Measurements from ENCODE around the gene ADAMTSL1. TPM values are rescaled to one million over a fixed set of nuclear protein-coding genes. Genes with fewer than 3 reads are reported as not detected.

ADAMTSL1 gene
- total RNA-seq, 1 experiment from 2014 or later: 1.2 TPM

DNA sequence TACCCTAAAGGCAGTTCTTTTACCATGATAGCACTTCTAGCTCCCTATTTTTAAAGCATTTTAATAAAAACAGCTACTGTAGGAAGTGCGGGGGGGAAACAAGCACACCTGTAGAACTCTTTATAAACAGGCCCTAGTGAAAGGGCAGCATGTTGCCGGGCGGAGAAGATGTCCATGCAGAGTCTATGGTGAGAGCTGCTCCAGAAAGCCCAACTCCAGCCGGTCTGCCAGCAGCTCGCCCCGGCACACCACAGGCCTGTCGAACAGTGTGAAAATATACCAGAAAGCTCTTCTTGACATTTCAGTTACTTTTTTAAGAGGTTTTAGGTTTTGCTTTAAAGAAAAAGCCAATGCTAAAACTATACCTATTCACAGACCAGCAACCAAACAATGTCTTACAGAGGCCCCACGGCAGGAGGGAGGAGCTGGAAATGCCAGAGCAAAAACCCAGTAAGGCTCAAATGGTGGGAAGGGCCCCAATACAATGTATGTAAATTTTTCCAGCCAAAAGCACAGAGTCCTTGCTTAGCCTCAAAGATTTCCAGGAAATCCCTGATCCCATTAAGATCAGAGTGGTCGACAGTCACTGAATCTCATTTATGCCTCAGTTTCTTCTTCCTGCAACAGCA, 437.9 kb downstream of the ADAMTSL1 start:
- Histone ChIP-seq H3K9me3 (ENCODE audit: control insufficient read depth, low read depth, low read length) (no peaks in the 10 kb centered on the region), H4K8ac (replicated peaks; ENCODE audit: insufficient read length, low read depth, low read length) (no peak overlapping the region), H3K18ac (ENCODE audit: insufficient read length, low read depth, low read length) (no peak overlapping the region), H2AK5ac (ENCODE audit: insufficient read length, low read length) (no peak overlapping the region), H3K56ac (ENCODE audit: insufficient read length, low read depth, low read length) (no peak overlapping the region), H2BK15ac (ENCODE audit: low read depth, low read length) (no peak overlapping the region), H3K23me2 (ENCODE audit: insufficient read length, low read depth, low read length, poor library complexity, severe bottlenecking) (no peaks in the 10 kb centered on the region), H2AFZ (ENCODE audit: low read length) (no peak overlapping the region), H3K27ac (ENCODE audit: insufficient read length, low read depth, low read length) (no peak overlapping the region), H3K9ac (ENCODE audit: extremely low read depth, insufficient read length, low read length) (no peak overlapping the region), H3K27me3 (ENCODE audit: insufficient read depth, low read length) (no peaks in the 10 kb centered on the region), H2BK5ac (ENCODE audit: insufficient read length, low read length) (no peak overlapping the region), H3K79me1 (ENCODE audit: insufficient read depth, low read depth, low read length, poor library complexity, severe bottlenecking) (no peaks in the 10 kb centered on the region), H4K91ac (ENCODE audit: insufficient read length, low read depth, low read length) (no peak overlapping the region), H4K20me1 (ENCODE audit: control insufficient read depth, insufficient read depth, insufficient read length) (no peaks in the 10 kb centered on the region), H2BK12ac (ENCODE audit: insufficient read length, low read depth, low read length) (no peak overlapping the region), H3K4ac (ENCODE audit: low read depth, low read length) (no peak overlapping the region), H3T11ph (ENCODE audit: low read length) (no peak overlapping the region), H4K5ac (ENCODE audit: insufficient read length, low read depth, low read length) (no peak overlapping the region), H3K79me2 (ENCODE audit: insufficient read depth, low read length) (no peaks in the 10 kb centered on the region), H2BK20ac (ENCODE audit: low read depth, low read length, poor library complexity, severe bottlenecking) (no peak overlapping the region), H2BK120ac (ENCODE audit: low read depth, low read length, poor library complexity, severe bottlenecking) (no peak overlapping the region), H3K23ac (ENCODE audit: insufficient read length, low read depth, low read length) (no peak overlapping the region), H3K4me1 (ENCODE audit: insufficient read depth, low read length) (no peaks in the 10 kb centered on the region; the same call in 1 of the 2 replicates), H3K4me2 (ENCODE audit: insufficient read depth, insufficient read length, low read length) (no peak overlapping the region), H3K14ac (ENCODE audit: insufficient read depth, low read length) (no peak overlapping the region)
- no peak overlapping the region for H3K27ac Mint-ChIP-seq
- H3K9me3 Mint-ChIP-seq: no peaks in the 10 kb centered on the region; a peak in 1 of 5 replicates
- TF ChIP-seq CTCF (conservative IDR thresholded peaks at IDR 0.05): no peak
- H3K4me1 Mint-ChIP-seq: peaks cover 22 to 31% of the 10 kb centered on the region in 2 experiments
- H3K36me3 Mint-ChIP-seq (ENCODE audit: insufficient read depth in 1 of 3, low read depth in 3 of 3): no peaks in the 10 kb centered on the region
- WGBS (ENCODE audit: extremely low coverage, insufficient read length, low lambda C conversion rate): no CpG with 5 or more reads among the region's 9 CpGs
- no peak overlapping the region for H3K4me3 Mint-ChIP-seq
- DNase-seq: no peak
- peaks cover 2% of the 10 kb centered on the region; the same call in 1 of the 2 replicates for H3K27me3 Mint-ChIP-seq (ENCODE audit: low read depth)

All from H9 (cell line).